ENCODE results near the gene RCBTB2.
"Not testable (repeated sequence)": the region's sequence is repeated elsewhere in the genome, so short reads cannot be mapped to it uniquely, and the experiment has no call there.

Gene RCBTB2

DNA sequence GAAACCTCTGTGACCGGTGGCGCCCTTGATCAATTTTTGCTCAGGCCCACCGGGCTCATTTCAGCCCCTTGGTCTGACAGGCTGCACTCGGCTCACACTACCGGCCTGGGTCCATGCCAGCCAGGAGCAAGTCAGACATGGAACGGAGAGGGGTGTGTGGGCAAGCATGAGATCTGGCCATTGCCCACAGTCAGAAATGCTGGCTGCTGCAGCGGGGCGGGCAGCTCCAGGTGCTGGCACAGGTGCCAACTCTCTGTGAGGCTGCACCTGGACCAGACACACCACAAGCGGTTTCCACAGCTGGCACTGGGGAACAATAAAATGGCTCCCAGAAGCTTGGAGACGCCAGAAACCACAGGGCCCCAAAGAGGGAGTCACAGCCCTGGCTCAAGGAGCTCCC, 76.3 kb downstream of the RCBTB2 start:
- DNase-seq (ENCODE audit: low read depth in 2 of 2, low spot score in 1 of 2), result no peak

- not testable (repeated sequence) for DNase-seq (ENCODE audit: low read depth in 2 of 2, low spot score in 1 of 2)
These were observed 81.7 kb downstream of the RCBTB2 start for GRCh38 chr13:48451196-48451595.

- no peak for DNase-seq (ENCODE audit: low read depth in 2 of 2, low spot score in 1 of 2)
These were observed 83.2 kb downstream of the RCBTB2 start for GRCh38 chr13:48449656-48450055.

GRCh38 chr13:48448959-48449614, 83.8 kb downstream of the RCBTB2 start:
- no peak for DNase-seq (ENCODE audit: low read depth in 2 of 2, low spot score in 1 of 2)

GRCh38 chr13:48448285-48448958, 84.5 kb downstream of the RCBTB2 start:
- no peak for DNase-seq (ENCODE audit: low read depth in 2 of 2, low spot score in 1 of 2)

DNA sequence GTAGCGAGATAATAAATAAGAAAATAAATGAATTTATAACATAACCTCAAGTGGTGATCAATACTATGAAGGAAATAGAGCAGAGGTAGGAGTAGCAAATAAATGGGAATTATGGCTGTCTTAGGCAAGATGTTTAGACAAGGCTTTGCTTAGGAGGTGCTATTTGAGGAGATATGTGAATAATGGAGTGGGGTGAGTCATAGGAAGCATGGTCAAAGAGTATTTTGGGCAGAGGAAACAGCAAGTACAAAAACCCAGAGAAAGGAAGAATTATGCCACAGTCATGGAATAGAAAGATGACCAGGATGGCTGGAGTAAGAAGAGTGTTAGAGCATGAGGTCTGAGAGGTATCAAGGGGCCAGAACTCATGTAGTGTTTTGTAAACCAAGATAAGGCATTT, 86.4 kb downstream of the RCBTB2 start:
- no peak for DNase-seq (ENCODE audit: low read depth in 2 of 2, low spot score in 1 of 2)

GRCh38 chr13:48443442-48444208, 89.3 kb downstream of the RCBTB2 start:
- DNase-seq (ENCODE audit: low read depth in 2 of 2, low spot score in 1 of 2), result no peak
